ENCODE results near the gene TP53I3.
"Not testable (repeated sequence)": the region's sequence is repeated elsewhere in the genome, so short reads cannot be mapped to it uniquely, and the experiment has no call there.

TP53I3 gene

GRCh38 chr2:24084386-24085199, at the start of gene TP53I3:
Gene TP53I3, minus strand, starts transcription at chr2:24084834. Its CDS starts 508 bp downstream, at chr2:24084326.
- DNase-seq = peak; percentile 94

- DNase-seq = no peak
Measured at GRCh38 chr2:24132543-24132942, 47.9 kb upstream of the TP53I3 start.

DNA sequence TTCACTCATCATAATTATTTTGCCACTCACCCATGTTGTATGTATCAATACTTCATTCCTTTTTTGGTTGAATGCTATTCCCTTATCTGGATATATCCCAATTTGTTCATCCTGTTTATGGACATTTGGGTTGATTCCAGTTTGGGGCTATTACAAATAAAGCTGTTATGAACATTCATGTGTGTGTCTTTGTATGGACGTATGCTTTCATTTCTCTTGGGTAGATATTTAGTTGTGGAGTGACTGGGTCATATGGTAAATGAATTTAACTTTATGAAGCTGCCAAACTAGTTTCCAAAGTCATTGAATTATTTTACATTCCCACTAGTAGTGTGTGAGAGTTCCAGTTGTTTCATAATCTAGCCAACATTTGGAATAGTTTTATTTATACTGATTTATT, 41.3 kb upstream of the TP53I3 start:
- no peak for DNase-seq

- DNase-seq = peak; percentile 69
Measured at GRCh38 chr2:24123922-24124580, 39.4 kb upstream of the TP53I3 start.

GRCh38 chr2:24123195-24123921, 38.7 kb upstream of the TP53I3 start, which contains the start of the genes FAM228B and PFN4:
Gene FAM228B, plus strand, starts transcription at chr2:24123469. Its CDS starts 893 bp downstream, at chr2:24124362.
Gene PFN4, minus strand, starts transcription at chr2:24123334. Its CDS starts 799 bp downstream, at chr2:24122535.
- DNase-seq = peak; percentile 91

DNA sequence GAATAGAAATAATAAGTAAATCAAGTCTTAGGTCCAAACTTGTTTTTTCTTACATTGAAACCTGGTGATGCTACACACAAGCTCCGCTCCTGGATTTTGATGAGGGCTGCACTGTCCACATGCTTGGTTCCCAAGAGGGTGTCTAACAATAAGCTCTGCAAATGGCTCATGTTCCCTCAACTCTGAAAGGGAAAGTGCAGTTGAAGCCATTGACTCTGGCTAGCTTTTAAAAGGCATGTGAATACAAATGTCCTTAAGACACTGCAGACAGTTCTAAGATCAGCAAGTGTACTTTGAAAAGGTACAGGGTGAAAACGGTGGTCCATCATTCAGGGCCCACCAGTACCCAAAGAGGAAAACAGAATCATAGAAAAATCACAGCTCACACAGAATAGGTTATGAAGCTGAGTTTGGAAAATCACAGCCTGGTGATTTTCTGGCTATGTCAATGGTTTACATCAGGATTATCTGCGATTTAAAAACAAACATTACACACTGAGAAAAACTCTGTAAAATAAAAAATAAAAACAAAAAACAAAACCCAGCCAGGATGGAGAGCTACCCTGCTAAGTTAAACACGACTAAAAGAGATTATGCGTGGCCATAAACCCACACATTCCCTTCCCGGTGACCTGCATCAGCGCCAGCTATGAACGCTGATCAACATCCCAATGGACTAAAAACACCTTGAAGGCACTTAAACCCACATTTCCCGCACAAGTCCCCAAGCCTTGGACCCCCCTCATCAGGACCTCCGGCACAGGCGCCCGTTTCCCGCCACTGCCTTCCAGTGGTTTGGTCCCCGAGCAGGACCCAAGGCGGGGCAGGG, 37.9 kb upstream of the TP53I3 start:
- no peak for DNase-seq

DNA sequence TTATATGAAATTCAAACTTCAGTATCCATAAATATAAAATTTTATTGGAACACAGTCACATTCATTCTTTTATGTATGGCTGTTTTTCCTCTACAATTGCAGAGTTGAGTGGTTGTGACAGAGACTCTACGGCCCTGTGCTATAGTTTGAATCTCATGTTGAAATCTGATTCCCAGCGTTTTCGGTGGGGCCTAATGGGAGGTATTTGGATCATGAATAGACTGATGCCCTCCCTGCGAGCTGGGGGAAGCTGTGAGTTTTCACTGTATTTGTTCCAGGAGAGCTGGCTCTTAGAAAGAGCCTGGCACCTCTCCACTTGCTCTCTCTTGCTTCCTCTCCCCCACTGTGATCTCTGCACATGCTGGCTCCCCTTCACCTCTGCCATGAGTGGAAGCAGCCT, 36.8 kb upstream of the TP53I3 start:
- DNase-seq = peak; percentile 66

GRCh38 chr2:24121066-24121465, 36.4 kb upstream of the TP53I3 start:
- peak; percentile 76 for DNase-seq

- DNase-seq = no peak
Measured at GRCh38 chr2:24117902-24118301, 33.3 kb upstream of the TP53I3 start.

- no peak for DNase-seq
Measured at GRCh38 chr2:24115057-24115456, 30.4 kb upstream of the TP53I3 start.

DNA sequence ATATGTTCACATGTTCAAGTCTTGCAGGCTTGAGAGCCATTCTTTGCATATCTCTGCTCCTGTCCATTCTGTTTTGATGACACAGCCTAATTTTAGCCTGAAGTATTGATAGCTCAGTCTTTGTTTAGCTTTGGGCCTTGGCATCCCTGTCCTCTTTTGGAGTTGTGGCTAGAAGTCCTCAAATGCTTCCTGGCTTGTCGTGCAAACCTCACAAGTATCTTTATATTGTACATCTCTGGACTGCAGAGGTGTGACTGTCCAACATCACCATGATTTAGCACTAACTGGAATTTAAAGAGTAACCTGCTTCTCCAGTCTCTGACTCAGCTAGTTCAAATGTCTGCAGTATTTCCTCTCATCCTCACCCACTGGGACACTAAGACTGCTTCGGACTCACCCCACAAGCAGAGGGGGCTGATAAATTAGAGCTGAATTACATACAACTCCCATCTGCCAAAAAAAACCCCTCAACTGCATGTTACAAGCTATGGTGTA, 26.8 kb upstream of the TP53I3 start:
- no peak for DNase-seq

GRCh38 chr2:24110660-24111303, 26.1 kb upstream of the TP53I3 start:
- no peak for DNase-seq

DNA sequence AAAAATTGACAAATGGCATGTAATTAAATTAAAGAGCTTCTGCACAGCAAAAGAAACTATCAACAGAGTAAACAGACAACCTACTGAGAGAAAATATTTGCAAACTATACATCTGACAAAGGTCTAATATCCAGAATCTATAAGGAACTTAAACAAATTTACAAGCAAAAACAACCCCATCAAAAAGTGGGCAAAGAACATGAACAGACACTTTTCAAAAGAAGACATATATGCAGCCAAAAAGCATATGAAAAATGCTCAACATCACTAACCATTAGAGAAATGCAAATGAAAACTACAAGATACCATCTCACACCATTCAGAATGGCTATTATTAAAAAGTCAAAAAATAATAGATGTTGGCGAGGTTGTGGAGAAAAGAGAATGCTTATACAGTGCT, 24.8 kb upstream of the TP53I3 start:
- DNase-seq = not testable (repeated sequence)

GRCh38 chr2:24107336-24107735, 22.7 kb upstream of the TP53I3 start:
- no peak for DNase-seq

DNA sequence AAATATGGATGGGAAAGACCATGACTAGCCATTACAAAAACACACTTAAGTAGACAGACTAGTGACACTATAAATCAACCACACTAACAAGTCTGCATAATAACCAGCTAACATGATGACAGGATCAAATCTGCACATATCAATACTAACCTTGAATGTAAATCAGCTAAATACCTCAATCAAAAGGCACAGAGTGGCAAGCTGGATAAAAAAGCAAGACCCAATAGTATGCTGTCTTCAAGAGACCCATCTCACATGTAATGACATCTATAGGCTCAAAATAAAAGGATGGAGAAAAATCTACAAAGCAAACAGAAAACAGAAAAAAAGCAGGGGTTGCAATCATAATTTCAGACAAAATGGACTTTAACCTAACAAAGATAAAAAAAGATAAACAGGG, 22.2 kb upstream of the TP53I3 start:
- no peak for DNase-seq

- no peak for DNase-seq
Measured at GRCh38 chr2:24105816-24106215, 21.2 kb upstream of the TP53I3 start.

DNA sequence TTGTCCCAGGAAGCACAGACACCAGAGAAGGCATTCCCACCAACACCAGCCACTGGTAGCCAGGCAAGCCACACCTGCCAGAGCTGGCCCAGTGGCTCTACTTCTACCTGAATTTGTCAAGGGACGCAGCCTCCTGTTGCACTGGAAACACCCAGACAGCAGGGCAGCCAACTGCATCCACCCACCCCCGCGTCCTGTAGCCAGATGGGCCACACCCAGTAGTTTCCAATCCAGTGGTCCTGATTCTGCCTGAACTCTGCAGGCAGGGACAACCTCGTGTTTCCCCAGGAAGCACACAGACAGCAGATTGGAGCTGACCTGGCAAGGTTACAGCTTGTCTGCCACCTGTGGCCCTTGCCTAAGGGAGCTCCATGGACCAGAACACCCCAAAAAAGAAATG, 20.3 kb upstream of the TP53I3 start:
- DNase-seq = no peak

- DNase-seq = no peak
Measured at GRCh38 chr2:24104110-24104650, 19.5 kb upstream of the TP53I3 start.

GRCh38 chr2:24102677-24103076, 18.0 kb upstream of the TP53I3 start:
- no peak for DNase-seq

DNA sequence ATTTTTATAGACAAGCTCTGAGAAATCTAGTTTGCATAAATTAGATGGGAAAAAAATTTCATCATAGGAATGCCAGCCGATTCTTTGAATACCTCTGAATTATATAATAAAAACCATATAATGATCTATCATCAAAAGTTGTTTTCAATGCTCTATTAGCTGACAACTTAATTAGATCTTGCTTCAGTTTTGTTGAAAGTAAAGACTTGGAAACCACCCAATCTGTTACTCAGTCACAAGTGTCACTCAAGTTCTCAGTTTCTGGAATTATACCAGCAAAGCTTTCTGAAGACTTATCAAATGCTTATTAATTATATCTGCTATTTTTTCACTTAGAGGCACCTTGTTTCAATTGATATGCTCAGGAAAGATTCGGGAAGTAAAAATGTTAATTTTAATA, 17.4 kb upstream of the TP53I3 start:
- DNase-seq = no peak

GRCh38 chr2:24100732-24101131, 16.1 kb upstream of the TP53I3 start:
- not testable (repeated sequence) for DNase-seq
